Neural crest cell (in vitro differentiated cells): ENCODE measurements around the gene CACUL1. TPM values are rescaled to one million over a fixed set of nuclear protein-coding genes. Genes with fewer than 3 reads are reported as not detected.

ENCODE experiments used
- DNase-seq: peaks from one replicate; pipeline ENCODE4 v3.0.0; 2021; ENCODE audit warnings: low read depth, mixed read lengths, low spot score
- H3K27ac Mint-ChIP-seq: one replicate; pipeline ENCODE4 v1.8.0; 2021; ENCODE audit warnings: mild to moderate bottlenecking, mixed read lengths; ENCODE audit not compliant: unreplicated experiment
- H3K27me3 Mint-ChIP-seq: 2 replicates; pipeline ENCODE4 v1.8.0; 2021; ENCODE audit warnings: low read depth, mild to moderate bottlenecking, mixed read lengths
- H3K36me3 Mint-ChIP-seq: 2 replicates; pipeline ENCODE4 v1.8.0; 2021; ENCODE audit warnings: low read depth, mild to moderate bottlenecking, mixed read lengths
- H3K4me1 Mint-ChIP-seq: 2 replicates; pipeline ENCODE4 v1.8.0; 2021; ENCODE audit warnings: mixed read lengths
- H3K4me3 Mint-ChIP-seq: one replicate; pipeline ENCODE4 v1.8.0; 2021; ENCODE audit warnings: mild to moderate bottlenecking, mixed read lengths
- H3K9me3 Mint-ChIP-seq: 2 replicates; pipeline ENCODE4 v1.8.0; 2021; ENCODE audit warnings: mixed read lengths
- long read RNA-seq: library from polyadenylated mRNA; unstranded; transcript quantifications from one replicate; pipeline ENCODE4 v2.0.0, GENCODE V29; 2020
- total RNA-seq: library from RNA; stranded (reverse); gene quantifications from 2 replicates; pipeline ENCODE4 v1.2.1, GENCODE V29; 2021
- TF ChIP-seq, protein P1 (sequence below): fragments of 200-600 bp; sonication (generic); conservative IDR thresholded peaks from 2 replicates; pipeline ENCODE4 v1.5.0; 2021; ENCODE audit warnings: antibody characterized with exemption, mild to moderate bottlenecking

The CACUL1 gene
- 45.2 and 47.4 TPM in 2 replicates for total RNA-seq
- long read RNA-seq, partial matches to known transcripts, result 1 of 7 reads
- long read RNA-seq, other reads (novel, unspliced or antisense), result 6 of 7 reads

DNA sequence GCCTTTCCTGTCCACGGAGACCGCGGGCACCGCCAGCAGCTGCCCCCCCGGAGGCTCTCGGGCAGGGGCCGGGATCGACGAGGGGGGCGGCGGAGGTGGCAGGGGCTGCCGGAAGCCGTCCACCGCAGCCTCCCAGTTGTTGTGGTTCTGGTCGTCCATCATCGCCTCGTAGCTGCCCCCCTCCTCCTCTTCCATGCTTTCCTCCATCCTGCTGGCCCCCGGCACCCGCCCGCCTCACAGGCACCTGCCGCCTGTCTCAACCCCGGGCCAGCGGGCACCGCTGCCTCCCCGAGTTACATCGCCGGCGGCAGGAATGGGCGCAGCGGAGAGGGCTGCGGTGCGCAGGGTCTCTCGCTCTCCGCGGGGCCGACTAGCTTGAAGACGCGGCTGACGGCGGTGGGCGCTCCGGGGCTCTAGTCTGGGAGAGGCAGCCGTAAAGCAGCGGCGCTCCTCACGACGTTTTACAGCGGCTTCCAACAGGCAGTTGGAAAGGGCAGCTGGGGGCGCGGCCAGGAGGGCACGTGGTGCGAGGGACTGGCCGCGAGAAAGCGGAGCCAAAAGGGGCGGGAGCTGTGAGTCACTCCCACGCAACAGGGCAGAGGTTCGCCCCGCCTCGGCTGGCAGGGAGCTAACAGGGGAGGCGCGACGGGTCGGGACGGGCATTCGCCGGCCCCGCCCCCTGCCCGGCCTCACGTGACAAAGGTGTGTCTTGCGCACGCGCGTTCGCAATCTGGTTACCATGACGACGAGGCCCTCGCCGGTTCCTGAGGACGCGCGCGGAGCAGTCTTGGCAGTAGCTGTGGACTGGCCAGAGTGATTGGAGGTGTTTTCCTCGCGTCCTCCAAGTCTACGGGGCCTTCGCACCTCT, at the start of gene CACUL1:
Gene CACUL1 (minus strand): TSS at position 415 of the 868 bp plus-strand sequence. CDS start 208 bp downstream, at position 207.
- peak; percentile 97 for DNase-seq
- Mint-ChIP-seq H3K9me3 (no peaks in the 10 kb centered on the region), H3K4me3 (peak within 1 kb of the TSS; percentile 97), H3K4me1 (peaks cover 28% of the 10 kb centered on the region), H3K27me3 (peaks cover 6% of the 10 kb centered on the region), H3K27ac (peak within 1 kb of the TSS; percentile 99), H3K36me3 (no peaks in the 10 kb centered on the region)
- TF ChIP-seq, protein P1, sequence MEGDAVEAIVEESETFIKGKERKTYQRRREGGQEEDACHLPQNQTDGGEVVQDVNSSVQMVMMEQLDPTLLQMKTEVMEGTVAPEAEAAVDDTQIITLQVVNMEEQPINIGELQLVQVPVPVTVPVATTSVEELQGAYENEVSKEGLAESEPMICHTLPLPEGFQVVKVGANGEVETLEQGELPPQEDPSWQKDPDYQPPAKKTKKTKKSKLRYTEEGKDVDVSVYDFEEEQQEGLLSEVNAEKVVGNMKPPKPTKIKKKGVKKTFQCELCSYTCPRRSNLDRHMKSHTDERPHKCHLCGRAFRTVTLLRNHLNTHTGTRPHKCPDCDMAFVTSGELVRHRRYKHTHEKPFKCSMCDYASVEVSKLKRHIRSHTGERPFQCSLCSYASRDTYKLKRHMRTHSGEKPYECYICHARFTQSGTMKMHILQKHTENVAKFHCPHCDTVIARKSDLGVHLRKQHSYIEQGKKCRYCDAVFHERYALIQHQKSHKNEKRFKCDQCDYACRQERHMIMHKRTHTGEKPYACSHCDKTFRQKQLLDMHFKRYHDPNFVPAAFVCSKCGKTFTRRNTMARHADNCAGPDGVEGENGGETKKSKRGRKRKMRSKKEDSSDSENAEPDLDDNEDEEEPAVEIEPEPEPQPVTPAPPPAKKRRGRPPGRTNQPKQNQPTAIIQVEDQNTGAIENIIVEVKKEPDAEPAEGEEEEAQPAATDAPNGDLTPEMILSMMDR, result no peak

DNA sequence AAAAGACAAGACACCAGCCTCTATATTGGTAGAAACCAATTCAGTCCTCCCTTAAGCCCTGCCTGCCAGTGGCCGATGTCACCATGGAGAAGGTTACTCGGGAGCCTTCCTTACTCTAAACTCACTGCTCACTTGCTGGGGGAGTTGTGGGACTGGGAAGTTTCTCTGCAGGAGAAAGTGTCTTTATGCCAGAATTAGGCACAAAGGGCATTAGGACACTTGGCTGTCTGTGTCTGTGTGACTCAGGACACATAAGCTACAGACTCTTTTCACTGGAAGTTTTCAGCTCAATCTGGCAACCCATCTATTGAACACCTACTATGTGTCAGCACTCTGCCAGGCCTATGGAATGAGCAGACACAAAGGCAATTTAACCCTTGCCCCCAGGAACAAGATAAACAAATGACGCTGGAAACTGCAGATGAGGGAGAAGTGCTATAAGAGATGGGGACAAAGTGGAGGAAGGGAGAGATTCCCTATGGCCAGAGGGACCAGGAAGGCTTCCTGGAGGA, 49.5 kb upstream of the CACUL1 start:
- DNase-seq, result no peak
- H3K27ac Mint-ChIP-seq, result no peak overlapping the region
- TF ChIP-seq, protein P1, result no peak
- peaks cover 9% of the 10 kb centered on the region for H3K27me3 Mint-ChIP-seq
- H3K9me3 Mint-ChIP-seq, result no peaks in the 10 kb centered on the region
- H3K4me1 Mint-ChIP-seq, result no peaks in the 10 kb centered on the region
- no peaks in the 10 kb centered on the region for H3K36me3 Mint-ChIP-seq
- H3K4me3 Mint-ChIP-seq, result no peak overlapping the region

DNA sequence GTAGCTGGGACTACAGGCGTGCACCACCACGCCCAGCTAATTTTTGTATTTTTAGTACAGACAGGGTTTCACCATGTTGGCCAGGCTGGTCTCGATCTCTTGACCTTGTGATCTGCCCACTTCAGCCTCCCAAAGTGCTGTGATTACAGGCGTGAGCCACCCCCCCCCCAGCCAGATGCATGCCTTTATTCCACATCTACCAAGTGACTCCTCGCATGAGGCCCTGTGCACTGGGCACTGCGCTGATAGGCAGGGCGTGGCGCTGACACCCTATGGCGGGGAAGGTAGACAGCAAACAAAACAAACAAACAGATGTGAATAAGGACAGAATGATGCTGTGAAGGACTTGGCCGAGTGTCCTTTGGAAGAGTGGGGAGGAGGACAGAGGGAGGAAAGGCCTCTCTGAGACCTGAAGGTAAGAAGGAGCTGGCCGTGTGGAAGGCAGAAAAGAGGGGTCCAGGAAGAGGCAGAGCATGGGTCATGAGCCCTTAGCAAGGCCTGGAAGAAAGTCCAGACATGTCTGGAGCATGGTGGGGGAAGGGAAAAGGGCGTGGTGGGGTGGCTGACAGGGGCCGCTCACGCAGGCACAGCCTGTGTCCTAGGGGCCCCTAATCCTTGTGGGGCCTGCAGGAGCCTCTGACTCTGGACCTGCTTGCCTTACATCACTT, 47.5 kb upstream of the CACUL1 start:
- Mint-ChIP-seq H3K9me3 (peaks cover 4% of the 10 kb centered on the region), H3K27me3 (peaks cover 9% of the 10 kb centered on the region), H3K36me3 (peaks cover 2% of the 10 kb centered on the region), H3K4me3 (no peak overlapping the region), H3K4me1 (peaks cover 8% of the 10 kb centered on the region), H3K27ac (peak overlapping the region; percentile 79)
- DNase-seq, result no peak
- TF ChIP-seq, protein P1, result no peak

DNA sequence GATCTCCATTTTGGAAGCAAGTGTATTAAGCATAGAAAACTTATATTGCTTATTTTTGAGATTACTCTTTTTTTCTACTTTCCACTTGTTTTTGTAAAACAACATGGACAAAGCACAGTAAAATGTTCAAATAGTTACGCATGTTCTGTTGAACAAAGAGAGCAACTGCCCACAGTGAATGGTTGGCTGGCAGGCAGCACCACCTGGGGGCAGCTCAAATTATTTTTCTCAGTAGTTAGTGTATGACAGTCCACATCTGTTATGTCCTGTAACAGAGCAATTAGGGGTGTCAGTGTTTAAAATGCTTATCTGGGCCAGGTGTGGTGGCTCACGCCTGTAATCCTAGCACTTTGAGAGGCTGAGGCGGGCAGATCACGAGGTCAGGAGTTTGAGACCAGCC, 46.1 kb upstream of the CACUL1 start:
- no peak overlapping the region for H3K27ac Mint-ChIP-seq
- peaks cover 8% of the 10 kb centered on the region for H3K4me1 Mint-ChIP-seq
- H3K4me3 Mint-ChIP-seq, result no peak overlapping the region
- H3K9me3 Mint-ChIP-seq, result peaks cover 7% of the 10 kb centered on the region
- H3K36me3 Mint-ChIP-seq, result peaks cover 3% of the 10 kb centered on the region
- TF ChIP-seq, protein P1, result peak; percentile 56
- no peak for DNase-seq
- H3K27me3 Mint-ChIP-seq, result peaks cover 9% of the 10 kb centered on the region

DNA sequence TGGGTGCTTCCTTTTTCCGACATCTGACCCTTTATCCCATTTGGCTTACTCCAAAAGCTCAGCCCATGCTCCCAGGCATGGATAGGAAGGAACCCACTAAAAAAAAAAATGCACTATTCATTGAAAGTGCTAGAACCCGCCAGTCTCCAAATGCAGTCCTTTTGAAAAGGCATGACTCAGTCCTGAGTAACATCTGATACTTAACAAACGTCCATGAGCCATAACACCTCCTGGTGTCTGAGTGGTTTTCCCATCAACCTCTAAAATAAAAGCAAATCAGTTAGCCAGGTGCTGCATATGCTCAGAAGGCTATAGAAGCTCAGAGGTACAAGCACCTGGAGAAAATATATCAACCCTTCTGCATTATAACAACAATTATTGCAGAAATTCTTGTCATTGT, 45.0 kb upstream of the CACUL1 start:
- peaks cover 9% of the 10 kb centered on the region for H3K27me3 Mint-ChIP-seq
- peaks cover 7% of the 10 kb centered on the region for H3K9me3 Mint-ChIP-seq
- TF ChIP-seq, protein P1, result no peak
- H3K27ac Mint-ChIP-seq, result no peak overlapping the region
- peaks cover 4% of the 10 kb centered on the region for H3K36me3 Mint-ChIP-seq
- no peak overlapping the region for H3K4me3 Mint-ChIP-seq
- DNase-seq, result no peak
- H3K4me1 Mint-ChIP-seq, result peaks cover 8% of the 10 kb centered on the region
